Stimulated activated CD4-positive, alpha-beta T cell treated with anti-CD3 and anti-CD28 coated beads, Interleukin-12 subunit alpha, Interleukin-12 subunit beta, amount 100 ng/mL, for 24 hours (primary cell): Measurements from ENCODE around the gene ERBB2.

ENCODE experiments used
- DNase-seq, 2 experiments: peaks; one replicate each; pipeline ENCODE4 v3.0.0-alpha.2; 2020; ENCODE audit warnings: low read depth in 2 of 2

ERBB2 gene

DNA sequence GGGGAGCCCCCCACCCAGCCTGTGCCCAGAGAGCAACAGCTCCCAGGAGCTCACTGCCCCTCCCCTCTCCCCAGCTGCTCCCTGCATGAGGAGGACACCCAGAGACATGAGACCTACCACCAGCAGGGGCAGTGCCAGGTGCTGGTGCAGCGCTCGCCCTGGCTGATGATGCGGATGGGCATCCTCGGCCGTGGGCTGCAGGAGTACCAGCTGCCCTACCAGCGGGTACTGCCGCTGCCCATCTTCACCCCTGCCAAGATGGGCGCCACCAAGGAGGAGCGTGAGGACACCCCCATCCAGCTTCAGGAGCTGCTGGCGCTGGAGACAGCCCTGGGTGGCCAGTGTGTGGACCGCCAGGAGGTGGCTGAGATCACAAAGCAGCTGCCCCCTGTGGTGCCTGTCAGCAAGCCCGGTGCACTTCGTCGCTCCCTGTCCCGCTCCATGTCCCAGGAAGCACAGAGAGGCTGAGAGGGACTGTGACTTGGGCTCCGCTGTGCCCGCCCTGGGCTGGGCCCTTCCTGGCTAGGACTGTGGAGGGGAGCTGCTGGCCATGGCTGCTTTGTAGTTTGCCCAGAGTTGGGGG is 34.1 kb upstream of the ERBB2 start:
- DNase-seq, result no peak

DNA sequence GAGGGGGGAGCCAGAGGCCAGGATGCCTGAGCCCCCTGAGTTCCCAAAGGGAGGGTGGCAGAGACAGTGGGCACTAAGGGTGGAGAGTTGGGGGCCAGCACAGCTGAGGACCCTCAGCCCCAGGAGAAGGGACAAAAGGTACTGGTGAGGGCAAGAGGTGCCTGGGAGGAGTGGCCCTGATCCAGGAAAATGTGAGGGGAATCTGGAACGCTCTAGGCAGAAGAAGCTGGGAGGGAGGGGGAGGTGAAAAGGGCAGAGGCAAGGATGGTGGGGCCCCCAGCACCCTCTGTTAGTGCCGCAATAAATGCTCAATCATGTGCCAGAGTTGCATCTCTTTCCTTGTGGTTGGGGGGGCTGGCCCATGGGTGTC is 33.6 kb upstream of the ERBB2 start:
- no peak for DNase-seq

DNA sequence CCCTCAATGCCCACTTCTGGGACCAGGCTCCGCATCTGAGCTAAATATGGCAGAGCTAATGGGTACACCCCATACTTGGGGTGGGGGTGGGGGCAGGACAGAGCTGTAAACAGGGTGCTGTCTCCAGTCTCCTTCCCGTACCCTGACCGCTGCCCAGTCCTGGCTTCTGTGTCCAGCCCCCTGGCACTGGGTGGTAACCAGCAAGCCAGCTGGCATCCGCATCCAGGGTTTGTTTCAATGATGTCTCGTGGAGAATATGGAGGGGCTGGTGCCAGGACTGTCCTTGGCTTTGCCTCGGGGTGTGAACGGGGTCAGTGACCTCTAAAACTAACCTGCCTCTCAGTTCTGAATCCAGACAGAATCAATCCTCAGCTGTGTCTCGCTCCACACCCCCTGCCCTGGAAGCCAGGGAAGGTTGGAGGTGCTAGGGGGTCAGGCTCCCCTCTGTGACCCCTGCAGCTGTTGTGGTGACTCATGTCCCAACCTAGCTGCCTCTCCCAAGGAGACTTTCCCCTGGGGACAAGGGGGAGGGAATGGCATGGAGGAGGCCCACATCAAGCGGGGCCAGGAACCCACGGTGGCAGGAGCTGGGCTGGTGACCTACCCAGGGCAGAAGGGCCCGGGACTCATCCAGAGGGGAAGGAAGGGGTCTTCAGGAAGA is 33.1 kb upstream of the ERBB2 start:
- DNase-seq, result no peak

DNA sequence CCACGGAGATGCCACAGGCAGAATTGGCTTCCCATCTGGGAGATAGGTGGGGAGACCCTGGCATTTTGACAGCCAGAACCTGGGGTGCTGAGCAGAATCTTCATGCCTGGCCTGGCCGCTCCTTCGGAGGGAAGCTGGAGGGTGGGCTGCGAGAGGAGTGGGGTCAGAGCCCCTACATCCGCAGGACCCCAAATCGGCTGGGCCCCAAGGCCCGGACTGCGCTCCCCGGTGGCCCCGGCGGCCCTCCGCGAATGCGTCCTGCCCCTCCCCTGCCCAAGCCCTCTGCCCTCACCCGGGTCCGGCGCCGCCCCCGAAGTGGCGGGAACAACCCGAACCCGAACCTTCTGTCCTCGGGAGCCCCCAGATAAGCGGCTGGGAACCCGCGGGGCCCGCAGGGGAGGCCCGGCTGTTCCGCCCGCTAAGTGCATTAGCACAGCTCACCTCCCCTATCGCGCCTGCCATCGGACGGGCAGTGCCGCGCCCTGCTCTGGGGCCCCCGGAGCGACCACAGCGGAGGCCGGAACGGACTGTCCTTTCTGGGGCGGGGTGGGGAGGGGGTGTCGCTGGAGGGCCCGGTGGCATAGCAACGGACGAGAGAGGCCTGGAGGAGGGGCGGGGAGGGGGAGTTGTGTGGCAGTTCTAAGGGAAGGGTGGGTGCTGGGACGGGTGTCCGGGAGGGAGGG is 32.5 kb upstream of the ERBB2 start:
- no peak for DNase-seq

DNA sequence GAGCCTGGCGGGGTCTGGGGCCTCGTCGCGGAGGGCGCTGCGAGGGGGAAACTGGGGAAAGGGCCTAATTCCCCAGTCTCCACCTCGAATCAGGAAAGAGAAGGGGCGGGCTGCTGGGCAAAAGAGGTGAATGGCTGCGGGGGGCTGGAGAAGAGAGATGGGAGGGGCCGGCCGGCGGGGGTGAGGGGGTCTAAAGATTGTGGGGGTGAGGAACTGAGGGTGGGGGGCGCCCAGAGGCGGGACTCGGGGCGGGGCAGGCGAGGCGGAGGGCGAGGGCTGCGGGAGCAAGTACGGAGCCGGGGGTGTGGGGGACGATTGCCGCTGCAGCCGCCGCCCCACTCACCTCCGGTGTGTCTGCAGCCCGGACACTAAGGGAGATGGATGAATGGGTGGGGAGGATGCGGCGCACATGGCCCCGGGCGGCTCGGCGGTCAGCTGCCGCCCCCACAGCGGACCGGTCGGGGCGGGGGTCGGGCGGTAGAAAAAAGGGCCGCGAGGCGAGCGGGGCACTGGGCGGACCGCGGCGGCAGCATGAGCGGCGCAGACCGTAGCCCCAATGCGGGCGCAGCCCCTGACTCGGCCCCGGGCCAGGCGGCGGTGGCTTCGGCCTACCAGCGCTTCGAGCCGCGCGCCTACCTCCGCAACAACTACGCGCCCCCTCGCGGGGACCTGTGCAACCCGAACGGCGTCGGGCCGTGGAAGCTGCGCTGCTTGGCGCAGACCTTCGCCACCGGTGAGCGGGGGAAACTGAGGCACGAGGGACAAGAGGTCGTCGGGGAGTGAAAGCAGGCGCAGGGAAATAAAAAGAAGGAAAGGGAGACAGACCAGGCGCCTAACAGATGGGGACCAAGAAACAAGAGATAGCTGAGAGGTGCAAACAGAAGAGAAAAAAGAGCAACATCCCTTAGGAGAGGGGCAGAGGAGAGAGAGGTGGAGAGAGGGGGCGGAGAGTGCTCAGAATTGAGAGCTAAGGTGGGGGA is 31.6 kb upstream of the ERBB2 start, which contains the start of gene PNMT:
TSS of gene PNMT (plus strand) at position 509 of the 980 bp plus-strand sequence. CDS start at position 532, 23 bp downstream.
- peak; percentile 38 to 73 for DNase-seq

DNA sequence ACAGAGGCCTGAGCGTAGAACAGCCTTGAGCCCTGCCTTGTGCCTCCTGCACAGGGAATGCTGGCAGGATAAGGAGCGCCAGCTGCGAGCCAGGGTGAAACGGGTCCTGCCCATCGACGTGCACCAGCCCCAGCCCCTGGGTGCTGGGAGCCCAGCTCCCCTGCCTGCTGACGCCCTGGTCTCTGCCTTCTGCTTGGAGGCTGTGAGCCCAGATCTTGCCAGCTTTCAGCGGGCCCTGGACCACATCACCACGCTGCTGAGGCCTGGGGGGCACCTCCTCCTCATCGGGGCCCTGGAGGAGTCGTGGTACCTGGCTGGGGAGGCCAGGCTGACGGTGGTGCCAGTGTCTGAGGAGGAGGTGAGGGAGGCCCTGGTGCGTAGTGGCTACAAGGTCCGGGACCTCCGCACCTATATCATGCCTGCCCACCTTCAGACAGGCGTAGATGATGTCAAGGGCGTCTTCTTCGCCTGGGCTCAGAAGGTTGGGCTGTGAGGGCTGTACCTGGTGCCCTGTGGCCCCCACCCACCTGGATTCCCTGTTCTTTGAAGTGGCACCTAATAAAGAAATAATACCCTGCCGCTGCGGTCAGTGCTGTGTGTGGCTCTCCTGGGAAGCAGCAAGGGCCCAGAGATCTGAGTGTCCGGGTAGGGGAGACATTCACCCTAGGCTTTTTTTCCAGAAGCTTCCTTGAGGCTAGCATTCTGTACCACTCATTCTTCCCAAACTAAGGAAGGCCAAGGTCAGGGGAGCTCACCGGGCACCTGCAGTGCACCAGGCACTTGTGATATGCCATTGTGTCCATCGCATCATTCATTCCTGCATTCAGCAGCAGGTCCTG is 29.7 kb upstream of the ERBB2 start:
- no peak for DNase-seq

DNA sequence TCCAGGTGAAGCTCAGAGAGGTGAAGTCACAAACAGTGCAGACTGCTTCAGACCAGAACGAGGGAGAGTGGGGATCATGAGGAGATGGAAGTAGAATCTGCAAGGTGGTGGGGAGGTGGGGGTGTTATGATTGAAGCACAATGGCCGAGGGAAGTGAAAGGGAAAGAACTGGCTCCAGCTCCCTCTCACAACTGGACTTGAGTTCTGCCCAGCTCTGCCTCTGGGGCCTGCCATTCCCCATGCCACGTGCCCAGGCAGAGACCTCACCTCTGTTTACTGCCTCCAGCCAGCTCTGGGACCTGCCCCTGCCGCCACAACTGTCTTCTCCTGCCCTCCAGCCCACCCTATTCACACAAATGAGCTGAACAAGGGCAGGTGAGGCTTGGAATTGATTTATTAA is 29.1 kb upstream of the ERBB2 start:
- DNase-seq, result no peak

DNA sequence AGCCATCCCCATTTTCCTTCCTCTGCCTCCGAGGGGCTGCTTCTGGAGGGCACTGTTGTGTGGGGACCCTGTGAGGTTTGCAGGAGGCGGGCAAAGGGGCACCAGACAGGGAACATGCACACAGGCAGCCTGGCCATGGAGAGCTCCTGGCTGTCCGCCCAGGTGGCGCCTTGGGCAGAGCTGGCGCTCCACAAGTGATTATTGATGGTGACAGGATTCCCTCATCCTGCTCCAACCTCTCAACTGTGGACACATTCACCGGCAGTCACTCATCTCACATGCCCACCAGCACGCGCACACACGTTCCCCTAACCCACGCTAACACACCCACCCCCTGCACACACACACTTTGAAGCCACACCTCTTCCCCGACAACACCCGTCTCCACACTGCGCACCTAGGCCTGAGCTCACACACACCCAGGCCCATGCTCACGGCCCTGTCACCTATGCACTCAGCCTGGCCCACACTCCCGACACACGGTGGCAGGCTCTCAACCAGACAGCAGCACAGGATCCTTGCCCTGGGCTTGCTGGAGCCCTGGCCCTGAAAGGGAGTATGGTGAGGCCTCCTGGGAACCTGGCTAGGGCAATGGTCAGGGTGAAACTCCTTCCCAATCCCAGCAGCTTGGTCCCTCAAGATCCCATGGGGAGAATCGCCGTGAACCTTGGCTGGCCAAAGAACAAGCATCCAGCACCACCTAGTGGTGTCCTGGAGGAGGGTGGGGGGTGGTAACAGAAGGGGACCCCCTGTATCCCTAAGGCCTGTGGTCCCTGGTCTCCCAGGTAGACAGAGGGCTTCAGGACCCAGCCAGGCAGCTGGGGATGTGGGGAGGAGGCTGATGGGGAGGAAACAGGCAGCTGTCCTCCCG is 28.0 kb upstream of the ERBB2 start:
- DNase-seq, result no peak

DNA sequence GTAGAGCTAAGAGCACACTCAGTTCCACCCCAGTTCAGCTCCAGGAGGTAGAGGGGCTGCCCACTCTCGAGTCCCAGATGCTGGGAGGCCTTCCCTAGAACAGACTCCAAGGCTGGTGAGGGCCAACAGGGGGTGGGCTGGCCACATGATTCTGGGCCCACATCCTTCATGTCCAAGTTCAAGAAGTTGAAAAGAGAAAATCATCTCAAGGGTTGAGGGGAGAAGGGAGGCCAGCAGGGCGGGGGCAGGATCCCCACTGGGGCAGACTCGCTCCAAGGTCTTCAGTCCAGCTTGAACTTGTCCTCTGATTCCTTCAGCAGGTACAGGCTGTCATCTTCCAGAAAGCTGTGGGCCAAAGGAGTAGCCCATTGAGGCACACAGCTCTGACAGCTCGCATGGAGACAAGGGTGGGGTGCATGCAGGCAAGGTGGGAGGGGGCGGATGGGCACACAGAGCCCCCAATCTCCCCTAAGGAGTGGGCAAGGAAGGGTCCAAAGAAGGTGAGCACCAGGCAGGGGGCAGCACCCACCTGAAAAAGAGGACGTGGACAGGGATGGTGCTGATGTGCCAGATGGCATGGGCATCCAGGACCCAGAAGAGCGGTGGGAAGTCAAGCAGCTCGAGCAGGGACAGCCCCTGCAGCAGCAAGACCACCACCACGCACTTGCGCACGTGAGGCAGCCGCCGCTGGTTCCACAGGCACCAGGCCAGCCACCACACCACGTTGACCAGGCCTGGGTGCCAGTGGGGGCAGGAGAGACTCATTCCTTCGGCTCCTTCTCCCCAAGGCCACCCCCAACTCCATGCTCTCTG is 27.1 kb upstream of the ERBB2 start:
- DNase-seq, result no peak

DNA sequence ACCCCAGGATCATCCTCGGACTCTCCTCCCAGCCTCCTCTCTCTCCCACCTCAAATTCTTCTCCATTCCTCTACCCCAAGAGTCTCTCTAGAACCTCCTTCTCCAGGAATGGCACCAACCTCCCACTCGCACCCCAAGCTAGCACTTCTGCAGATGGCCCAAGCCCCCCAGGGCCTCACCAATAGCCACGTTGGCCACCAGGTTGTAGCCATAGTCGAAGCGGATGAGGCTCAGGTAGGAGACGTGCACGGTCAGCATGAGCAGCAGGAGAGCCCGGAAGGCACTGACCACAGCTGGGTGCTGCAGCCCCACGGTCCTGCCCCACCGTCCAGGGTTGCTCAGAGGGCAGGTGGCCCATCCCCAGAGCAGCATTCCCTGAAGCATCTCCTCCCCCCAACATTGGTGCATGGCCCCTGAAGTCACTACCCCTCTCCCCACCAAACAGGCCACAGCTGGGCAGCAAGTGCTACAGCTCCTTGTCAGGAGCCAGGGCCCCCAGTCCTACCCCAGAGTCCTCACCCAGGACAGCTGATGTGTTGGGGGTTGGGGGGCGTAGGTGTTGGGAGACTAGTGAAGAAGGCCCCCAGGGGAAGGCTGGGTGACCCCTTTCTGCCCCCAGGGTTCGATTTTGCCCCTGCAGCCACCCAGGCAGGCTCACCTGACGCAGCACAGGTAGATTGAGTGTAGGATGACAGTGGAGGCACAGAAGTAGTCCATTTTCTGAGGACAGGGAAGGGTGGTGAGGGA is 26.4 kb upstream of the ERBB2 start:
- no peak for DNase-seq

DNA sequence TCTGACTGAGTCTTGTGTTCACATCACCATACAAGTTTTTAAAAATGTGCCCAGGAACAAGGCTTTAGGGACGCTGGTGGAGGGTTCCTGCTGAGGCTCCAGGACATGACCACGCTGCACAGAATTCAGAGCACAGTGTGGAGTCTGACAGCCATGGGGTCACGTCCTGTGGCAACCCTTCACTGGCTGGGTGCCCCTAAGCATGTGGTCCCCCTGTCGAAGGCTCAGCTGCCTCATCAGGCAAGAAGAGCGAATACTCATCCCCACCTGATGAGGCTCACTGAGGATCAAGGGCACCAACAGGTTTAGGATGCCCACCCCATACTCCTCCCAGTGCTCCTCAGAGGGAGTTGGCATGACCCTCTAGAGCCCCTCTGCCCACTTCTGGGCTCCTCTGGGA is 25.7 kb upstream of the ERBB2 start:
- DNase-seq, result no peak

DNA sequence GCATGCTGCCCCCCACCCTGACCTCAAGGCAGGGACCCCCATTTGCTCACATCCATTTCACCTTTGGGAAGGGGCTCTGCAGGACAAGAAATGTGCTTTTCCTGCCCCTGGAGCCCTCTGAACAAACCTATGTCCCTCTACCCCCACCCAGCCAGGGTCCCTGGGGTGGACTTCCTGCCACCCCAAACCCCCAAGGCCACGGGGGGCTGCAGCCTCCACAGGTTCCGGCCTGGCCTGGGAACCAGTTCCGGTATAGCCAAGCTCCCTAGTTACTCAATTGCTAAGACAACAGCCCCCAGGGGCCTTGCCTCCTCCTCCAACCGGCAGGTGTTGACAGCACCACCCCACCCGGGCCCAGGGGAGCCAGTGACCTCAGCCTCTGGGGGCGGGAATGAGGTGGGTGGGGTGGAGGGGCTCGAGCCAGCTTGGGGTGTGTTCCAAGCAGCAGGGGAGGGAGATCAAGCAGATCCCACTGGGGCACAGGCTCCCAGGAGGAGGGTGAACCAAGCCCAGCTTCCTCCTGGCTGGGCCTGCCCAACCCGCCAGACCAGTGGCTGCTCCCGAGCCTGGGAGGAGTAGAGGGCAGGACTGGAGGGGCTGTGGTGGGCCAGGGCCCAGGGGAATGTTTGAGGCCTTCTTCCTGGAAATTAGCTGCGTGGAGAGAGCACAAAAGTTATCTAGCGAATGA is 25.0 kb upstream of the ERBB2 start:
- no peak for DNase-seq

DNA sequence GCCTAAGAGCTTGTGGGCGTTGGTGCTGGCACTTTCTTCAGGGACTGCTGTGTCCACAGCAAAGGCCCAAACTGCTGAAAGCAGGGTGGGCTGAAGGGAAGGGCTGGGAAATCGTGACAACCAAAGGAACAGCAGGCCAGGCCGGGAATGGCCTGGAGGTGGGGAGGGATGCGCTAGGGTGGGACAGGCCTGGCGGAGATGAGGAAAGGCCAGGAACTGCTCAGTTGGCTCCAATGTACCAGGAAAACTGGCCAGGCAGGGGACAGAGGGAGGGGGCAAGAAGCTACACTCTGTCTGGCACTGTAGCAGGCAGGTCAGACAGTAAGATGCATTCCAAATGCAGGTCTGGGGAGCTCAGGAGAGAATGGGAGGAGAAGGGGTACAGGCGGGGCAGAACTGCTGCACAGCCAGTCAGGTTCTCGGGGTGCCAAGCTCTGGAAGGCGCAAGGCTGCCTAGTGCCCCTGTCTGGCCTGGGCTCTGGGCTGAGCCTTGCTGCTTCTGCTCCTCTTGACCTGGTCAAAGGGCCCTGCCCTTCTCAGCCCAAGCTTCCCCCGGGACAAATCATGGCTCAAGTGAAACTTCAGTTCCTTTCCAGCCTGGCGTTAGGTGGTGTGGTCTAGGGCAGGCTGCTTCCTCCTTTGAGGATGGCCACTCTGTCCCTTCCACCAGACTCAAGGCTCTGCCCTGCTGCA is 24.3 kb upstream of the ERBB2 start:
- no peak for DNase-seq

DNA sequence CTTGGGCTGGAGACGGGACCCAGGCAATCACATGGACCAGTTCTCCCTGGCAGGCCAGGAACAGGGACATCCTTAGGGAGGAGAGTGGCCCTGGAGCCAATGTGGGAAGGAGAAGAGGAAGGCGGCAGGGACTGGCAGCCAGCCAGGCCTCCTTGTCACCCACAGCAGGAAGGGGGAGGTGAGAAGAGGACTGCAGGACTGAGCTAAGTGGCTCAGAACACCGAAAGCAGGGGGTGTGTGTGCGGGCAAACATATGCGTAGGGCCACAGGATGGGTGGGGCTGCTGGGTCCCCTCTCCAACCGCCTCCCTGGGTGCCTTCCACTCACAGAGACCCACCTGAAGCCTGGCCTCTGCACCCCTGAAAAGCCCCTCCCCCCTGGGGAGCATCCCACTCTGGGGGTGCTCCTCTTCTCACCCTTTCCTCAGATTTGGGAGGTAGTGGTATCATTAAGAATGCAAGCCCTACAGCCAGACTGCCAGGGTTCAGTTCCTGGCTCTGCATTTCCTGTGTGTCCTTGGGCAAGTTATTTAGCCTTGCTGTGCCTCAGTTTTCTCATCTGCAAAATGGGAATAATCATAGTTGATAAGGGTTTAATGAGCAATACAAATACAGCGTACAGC is 23.6 kb upstream of the ERBB2 start:
- DNase-seq, result no peak

DNA sequence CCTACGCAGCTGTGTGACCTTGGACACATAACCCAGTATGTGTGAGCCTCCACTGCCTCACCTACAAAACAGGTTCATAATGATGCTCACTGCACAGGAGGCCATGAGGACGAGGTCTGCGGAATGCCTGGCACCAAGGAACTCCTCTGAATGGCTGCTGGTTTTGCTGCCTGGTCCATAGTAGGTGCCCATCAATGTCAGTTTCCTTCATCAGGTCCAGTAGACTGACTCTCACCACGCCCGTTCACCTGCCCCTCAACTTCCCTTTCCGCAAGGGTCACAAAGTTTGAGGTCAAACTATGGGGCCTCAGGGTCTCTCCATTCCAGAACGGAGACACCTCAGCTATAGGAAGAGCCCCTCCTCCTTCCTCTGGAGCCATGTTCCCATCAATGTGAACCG is 22.8 kb upstream of the ERBB2 start:
- DNase-seq, result no peak

DNA sequence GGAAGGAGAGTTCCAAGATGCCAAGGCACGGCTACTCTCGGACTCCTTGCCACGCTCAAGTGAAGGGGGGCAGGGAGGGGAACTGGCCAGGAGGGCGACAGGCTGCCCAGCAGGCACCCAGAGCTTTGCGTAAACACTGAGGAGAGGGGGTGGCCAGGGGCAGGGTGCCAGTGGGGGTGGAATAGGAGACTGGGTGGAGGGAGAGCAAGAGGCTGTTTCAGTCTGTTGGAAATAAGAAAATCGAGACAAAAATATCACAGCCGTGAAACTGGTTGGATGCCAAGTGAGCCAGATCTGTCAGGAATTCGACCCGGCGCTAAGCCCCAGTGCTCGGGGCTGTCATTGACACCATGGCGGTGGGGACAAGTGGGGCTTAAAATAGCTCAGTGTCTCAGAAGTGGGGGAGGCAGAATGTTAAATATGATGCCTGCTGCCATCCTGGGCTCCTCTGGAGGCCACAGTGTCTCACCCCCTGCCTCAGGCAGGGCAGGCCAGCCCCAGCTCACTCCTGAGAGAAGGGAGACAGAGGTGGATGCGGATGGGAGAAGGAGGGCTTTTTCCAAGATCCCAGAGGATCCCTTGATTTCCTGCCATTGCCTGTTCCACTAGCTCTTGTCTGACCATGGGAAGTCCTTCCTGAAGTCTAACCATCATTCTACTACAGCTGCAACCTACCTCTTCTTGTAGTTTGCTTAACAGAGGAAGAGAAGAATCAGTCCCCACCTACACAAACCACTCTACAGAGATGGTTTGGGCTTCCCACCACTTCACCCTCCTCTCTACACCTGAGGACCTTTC is 22.1 kb upstream of the ERBB2 start:
- DNase-seq, result no peak
